ENCODE data around the gene AGO4.
"Not testable (repeated sequence)": the region's sequence is repeated elsewhere in the genome, so short reads cannot be mapped to it uniquely, and the experiment has no call there.

GRCh38 chr1:35812754-35813153 is 4.9 kb downstream of the AGO4 start:
- TF ChIP-seq, protein P1, sequence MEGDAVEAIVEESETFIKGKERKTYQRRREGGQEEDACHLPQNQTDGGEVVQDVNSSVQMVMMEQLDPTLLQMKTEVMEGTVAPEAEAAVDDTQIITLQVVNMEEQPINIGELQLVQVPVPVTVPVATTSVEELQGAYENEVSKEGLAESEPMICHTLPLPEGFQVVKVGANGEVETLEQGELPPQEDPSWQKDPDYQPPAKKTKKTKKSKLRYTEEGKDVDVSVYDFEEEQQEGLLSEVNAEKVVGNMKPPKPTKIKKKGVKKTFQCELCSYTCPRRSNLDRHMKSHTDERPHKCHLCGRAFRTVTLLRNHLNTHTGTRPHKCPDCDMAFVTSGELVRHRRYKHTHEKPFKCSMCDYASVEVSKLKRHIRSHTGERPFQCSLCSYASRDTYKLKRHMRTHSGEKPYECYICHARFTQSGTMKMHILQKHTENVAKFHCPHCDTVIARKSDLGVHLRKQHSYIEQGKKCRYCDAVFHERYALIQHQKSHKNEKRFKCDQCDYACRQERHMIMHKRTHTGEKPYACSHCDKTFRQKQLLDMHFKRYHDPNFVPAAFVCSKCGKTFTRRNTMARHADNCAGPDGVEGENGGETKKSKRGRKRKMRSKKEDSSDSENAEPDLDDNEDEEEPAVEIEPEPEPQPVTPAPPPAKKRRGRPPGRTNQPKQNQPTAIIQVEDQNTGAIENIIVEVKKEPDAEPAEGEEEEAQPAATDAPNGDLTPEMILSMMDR (IDR thresholded peaks at IDR 0.05): not testable (repeated sequence)
- not testable (repeated sequence) for TF ChIP-seq ZFX (IDR thresholded peaks at IDR 0.05; ENCODE audit: borderline replicate concordance)

Measured in 22Rv1 (cell line).